GM10266 (cell line): ENCODE results near the gene TSNAXIP1.

ENCODE experiments used
- DNase-seq: peaks from one replicate; pipeline ENCODE4 v3.0.0; 2012; ENCODE audit errors: extremely low spot score
- TF ChIP-seq, protein P1 (sequence below): IDR thresholded peaks from 2 replicates; pipeline ENCODE4 v1.5.1; 2012; ENCODE audit warnings: mild to moderate bottlenecking, low read depth; ENCODE audit not compliant: control insufficient read depth, insufficient read depth; ENCODE audit errors: missing control alignments

TSNAXIP1 gene

DNA sequence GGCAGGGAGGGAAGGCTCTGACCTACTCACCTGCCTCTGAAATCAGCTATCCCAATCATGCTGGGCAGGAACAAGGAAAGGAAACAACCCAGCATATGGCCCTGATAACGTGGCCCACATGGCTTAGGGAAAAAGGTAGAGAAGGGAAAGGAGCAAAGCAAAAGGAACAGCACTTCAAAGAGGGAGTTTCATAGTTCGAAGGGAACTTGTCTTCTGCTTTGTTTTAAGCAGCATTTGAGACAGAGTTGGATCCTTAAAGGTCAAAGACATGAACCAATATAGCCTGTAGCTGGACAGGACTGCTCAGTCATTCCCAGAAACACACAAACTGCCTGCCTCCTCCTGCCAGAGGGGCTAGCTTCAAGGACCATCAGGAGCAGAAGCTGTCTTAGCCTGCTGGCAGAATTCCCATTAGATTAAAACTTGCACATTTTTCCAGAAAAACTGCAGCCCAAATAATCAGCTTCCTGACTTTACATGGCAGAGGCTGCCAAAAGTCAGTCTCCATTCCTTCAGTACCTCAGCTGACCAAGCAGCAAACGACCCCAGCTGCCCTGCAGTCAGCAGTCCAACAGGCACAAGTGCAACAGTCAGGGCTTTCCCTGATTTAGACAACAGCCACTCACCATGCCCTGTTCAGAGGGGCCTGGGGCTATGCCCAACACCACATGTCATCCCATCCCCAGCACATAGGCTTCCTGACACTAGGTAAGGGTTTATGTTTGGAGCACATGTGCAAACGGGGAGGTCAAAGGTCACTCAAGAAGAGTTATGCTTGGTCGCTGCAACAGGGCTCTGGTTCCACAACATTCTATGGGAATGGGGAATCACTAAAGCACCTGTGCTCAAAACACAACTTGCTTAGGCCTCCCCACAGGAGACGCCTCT, 32.9 kb upstream of the TSNAXIP1 start:
- TF ChIP-seq, protein P1, sequence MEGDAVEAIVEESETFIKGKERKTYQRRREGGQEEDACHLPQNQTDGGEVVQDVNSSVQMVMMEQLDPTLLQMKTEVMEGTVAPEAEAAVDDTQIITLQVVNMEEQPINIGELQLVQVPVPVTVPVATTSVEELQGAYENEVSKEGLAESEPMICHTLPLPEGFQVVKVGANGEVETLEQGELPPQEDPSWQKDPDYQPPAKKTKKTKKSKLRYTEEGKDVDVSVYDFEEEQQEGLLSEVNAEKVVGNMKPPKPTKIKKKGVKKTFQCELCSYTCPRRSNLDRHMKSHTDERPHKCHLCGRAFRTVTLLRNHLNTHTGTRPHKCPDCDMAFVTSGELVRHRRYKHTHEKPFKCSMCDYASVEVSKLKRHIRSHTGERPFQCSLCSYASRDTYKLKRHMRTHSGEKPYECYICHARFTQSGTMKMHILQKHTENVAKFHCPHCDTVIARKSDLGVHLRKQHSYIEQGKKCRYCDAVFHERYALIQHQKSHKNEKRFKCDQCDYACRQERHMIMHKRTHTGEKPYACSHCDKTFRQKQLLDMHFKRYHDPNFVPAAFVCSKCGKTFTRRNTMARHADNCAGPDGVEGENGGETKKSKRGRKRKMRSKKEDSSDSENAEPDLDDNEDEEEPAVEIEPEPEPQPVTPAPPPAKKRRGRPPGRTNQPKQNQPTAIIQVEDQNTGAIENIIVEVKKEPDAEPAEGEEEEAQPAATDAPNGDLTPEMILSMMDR: no peak
- no peak for DNase-seq

DNA sequence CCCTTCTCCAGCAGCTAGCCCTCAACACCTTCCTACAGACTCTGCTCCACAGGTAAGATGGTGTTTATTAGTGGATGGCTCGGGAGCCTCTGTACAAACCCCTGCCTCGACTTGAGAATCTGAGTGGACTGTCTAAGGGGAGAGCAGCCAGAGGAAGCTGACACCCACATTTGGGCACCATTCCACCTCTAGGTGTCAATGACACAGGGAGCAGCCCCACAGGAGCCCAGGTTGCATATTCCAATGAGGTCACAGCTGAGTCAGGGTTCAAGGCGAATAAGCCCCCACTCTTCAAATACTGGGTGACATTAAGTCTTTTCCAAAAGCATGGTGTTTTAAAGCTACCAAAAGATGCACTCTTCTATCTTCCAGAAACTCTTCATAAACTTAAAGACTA, 32.2 kb upstream of the TSNAXIP1 start:
- DNase-seq: no peak

DNA sequence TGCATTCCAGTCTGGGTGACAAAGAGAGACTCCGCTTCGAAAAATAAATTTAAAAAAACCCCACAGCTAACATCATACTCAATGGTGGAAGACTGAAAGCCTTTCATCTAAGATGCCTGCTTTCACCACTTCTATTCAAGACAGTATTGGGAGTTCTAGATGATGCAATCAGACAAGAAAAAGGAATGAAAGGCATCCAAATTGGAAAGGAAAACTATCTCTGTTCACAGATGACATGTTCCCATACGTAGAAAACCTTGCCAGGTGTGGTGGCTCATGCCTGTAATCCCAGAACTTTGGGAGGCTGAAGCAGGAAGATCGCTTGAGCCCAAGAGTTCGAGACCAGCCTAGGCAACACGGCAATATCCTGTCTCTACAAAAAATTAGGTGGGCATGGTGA, 31.4 kb upstream of the TSNAXIP1 start:
- no peak for DNase-seq
- TF ChIP-seq, protein P1: no peak

More for the DNA sequence above, 32.2 kb upstream of the TSNAXIP1 start:
- TF ChIP-seq, protein P1: no peak

DNA sequence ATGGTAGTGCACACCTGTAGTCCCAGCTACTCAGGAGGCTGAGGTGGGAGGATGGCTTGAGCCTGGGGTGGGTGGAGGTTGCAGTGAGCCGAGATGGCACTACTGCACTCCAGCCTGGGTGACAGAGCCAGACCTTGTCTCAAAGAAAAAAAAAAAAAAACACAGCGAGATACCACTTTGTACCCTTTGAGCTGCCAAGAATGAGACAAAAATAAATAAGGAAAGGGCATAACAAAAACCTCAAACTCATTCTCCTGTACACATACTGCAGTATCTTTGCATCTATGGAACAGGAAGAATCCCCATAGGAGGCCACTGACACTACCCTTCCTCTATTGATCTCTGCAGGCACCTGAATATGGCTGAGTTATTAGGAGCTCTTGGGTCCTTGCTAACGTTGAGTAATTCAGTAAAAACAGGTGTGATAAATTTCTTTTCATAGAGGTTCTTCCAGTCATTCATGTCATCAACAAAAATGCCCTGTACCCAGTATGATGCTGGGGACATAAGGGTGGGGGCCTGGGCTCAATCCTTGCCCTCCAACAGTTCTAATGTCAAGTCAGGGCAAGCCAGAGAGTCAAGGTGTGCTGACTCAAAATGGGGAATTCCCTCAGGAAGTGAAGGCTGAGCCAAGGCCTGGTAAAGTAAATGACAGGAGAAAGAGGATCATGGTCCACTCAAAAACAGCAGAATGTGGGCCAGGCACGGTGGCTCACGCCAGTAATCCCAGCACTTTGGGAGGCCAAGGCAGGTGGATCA, 27.3 kb upstream of the TSNAXIP1 start:
- TF ChIP-seq, protein P1: no peak

DNA sequence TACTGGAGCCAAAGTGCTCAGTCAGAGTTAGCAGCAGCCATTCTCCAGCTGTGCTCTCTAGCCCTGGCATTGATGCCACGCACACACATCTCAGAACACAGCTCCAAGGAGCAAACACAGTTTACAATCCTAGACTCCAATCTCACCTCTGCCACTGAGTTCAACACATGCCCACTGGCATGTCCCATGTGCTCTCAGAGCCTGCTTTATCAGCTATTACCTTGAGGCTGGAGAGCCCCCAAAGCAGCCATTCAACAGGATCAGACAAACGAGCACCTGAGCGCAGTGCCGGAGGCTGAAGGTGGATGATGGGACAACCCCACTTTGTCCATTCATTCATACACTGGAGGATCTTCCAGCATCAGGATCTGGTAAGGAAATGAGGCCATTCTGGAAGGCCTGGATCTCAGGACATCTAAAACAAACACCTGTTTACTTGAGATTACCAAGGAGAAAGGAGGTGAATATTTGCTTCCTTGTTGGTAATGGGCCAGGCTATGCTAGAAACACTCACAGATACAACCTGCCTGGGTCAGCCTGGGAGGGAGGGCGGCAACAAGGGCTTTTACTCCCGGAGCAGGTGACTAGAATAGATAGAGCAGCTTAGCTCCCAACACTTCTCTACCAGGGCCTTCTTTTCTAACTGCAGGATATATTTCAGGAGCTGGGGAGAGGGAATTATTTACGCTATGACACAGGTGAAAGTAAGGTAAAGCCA, 25.7 kb upstream of the TSNAXIP1 start:
- TF ChIP-seq, protein P1: no peak
- DNase-seq: no peak

More for the DNA sequence above, 27.3 kb upstream of the TSNAXIP1 start:
- no peak for DNase-seq

- peak; percentile 36 for DNase-seq
- TF ChIP-seq, protein P1: no peak
These were observed 25.1 kb upstream of the TSNAXIP1 start for GRCh38 chr16:67781565-67781921.
